Measurements from ENCODE around the gene PPFIBP2.

DNA sequence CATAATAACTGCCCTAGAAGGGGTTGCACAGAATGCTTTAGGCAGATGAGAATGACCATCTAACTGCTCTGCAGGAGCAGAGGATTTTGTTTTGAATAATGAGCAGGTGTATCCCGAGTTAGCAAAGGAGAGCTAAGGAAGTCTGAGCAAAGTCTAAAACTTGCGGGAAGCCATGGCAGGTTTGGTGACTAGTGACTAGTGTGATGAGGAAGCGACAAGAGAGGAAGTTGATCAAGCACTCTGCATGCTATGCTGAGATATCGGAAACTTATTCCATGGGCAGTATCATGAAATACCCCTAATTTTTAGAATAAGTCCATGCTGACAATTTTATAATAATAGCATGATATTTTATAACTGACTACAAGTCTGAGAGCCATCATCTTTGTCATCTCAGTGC, 15.6 kb upstream of the PPFIBP2 start:
- TF ChIP-seq, protein P1, sequence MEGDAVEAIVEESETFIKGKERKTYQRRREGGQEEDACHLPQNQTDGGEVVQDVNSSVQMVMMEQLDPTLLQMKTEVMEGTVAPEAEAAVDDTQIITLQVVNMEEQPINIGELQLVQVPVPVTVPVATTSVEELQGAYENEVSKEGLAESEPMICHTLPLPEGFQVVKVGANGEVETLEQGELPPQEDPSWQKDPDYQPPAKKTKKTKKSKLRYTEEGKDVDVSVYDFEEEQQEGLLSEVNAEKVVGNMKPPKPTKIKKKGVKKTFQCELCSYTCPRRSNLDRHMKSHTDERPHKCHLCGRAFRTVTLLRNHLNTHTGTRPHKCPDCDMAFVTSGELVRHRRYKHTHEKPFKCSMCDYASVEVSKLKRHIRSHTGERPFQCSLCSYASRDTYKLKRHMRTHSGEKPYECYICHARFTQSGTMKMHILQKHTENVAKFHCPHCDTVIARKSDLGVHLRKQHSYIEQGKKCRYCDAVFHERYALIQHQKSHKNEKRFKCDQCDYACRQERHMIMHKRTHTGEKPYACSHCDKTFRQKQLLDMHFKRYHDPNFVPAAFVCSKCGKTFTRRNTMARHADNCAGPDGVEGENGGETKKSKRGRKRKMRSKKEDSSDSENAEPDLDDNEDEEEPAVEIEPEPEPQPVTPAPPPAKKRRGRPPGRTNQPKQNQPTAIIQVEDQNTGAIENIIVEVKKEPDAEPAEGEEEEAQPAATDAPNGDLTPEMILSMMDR (conservative IDR thresholded peaks at IDR 0.05; ENCODE audit: low read length), result no peak
- TF ChIP-seq EZH2phosphoT487 (IDR thresholded peaks at IDR 0.05; ENCODE audit: borderline replicate concordance, low read depth, low read length), result no peak
